B cell (primary cell): ENCODE measurements around the gene LIF.

Experiments
- EZH2 ChIP-seq: IDR thresholded peaks from 2 replicates; pipeline ENCODE4 v1.6.1; 2012; ENCODE audit warnings: borderline replicate concordance, low read depth, mild to moderate bottlenecking, moderate library complexity, low read length; ENCODE audit not compliant: insufficient read depth, poor library complexity, severe bottlenecking
- TF ChIP-seq, protein P1 (sequence below): fragments of 200-600 bp; IDR thresholded peaks from one replicate; pipeline ENCODE4 v1.8.0; 2022; ENCODE audit warnings: antibody characterized with exemption, mild to moderate bottlenecking

DNA sequence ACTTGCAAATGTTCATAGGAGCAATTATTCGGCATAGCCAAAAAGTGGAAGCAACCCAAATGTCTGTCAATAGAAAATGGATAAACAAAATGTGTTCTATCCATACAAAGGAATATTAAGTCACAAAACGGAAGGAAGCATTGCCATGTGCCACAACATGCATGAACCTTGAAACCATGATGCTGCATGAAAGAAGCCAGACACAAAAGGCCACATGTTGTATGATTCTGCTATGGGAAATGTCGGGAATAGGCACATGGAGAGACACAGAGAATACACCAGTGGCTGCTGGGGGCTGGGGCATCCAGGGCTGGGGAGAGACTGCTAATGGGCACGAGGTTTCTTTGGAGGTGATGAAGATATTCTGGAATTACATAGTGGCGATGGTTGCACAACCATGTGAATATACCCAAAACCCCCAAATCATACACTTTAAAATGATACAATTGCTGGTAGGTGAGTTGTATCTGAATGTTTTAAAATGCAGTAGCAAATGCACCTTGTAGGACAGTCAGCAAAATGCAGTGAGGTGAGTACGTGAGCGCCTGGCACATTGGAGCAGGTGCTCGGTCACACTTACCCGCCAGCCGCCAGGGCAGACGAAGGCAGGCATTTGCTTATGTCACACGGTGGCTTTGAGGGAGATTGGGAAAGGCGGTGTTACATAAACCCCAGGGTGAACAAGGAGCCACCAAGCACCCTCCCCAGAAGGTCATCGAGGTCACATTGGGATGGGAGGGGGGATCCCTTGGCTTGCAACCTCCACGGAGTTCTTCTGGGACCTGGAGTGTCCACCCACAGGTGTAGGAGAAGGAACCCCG, 26.4 kb upstream of the LIF start:
- TF ChIP-seq, protein P1, sequence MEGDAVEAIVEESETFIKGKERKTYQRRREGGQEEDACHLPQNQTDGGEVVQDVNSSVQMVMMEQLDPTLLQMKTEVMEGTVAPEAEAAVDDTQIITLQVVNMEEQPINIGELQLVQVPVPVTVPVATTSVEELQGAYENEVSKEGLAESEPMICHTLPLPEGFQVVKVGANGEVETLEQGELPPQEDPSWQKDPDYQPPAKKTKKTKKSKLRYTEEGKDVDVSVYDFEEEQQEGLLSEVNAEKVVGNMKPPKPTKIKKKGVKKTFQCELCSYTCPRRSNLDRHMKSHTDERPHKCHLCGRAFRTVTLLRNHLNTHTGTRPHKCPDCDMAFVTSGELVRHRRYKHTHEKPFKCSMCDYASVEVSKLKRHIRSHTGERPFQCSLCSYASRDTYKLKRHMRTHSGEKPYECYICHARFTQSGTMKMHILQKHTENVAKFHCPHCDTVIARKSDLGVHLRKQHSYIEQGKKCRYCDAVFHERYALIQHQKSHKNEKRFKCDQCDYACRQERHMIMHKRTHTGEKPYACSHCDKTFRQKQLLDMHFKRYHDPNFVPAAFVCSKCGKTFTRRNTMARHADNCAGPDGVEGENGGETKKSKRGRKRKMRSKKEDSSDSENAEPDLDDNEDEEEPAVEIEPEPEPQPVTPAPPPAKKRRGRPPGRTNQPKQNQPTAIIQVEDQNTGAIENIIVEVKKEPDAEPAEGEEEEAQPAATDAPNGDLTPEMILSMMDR: no peak
- no peak for TF ChIP-seq EZH2
